CD4-positive, alpha-beta memory T cell (primary cell): Measurements from ENCODE around the gene TRIM61. TPM values are rescaled to one million over a fixed set of nuclear protein-coding genes. Genes with fewer than 3 reads are reported as not detected.
"Not testable (repeated sequence)": the region's sequence is repeated elsewhere in the genome, so short reads cannot be mapped to it uniquely, and the experiment has no call there.

ENCODE experiments used
- CTCF ChIA-PET: fragments of 350-600 bp; sonication (Branson Sonifier 250); formaldehyde crosslinking; loops from one replicate; lab custom pipeline; 2021; ENCODE audit warnings: inconsistent platforms; ENCODE audit not compliant: partially characterized antibody; lab: Charles Lee
- POLR2A ChIA-PET: fragments of 350-600 bp; sonication (Branson Sonifier 250); formaldehyde crosslinking; loops from one replicate; lab custom pipeline; 2021; ENCODE audit not compliant: partially characterized antibody; lab: Charles Lee
- DNase-seq, 5 donors: peaks; one replicate each; pipeline versions ENCODE4 v3.0.0 to v3.0.0-alpha.2; 2020 to 2022; ENCODE audit warnings: mixed read lengths in 1 of 5
- H3K27ac ChIP-seq: one replicate; pipeline ENCODE4 v1.7.0; 2013; ENCODE audit warnings: low read depth, low read length
- H3K27me3 ChIP-seq: 2 replicates; pipeline ENCODE4 v1.7.0; 2013; ENCODE audit warnings: mild to moderate bottlenecking, low read length, moderate library complexity; ENCODE audit not compliant: insufficient read depth
- H3K36me3 ChIP-seq: 2 replicates; pipeline ENCODE4 v1.7.0; 2013; ENCODE audit warnings: mild to moderate bottlenecking, low read length, moderate library complexity; ENCODE audit not compliant: insufficient read depth
- H3K4me1 ChIP-seq: 2 replicates; pipeline ENCODE4 v1.7.0; 2013; ENCODE audit warnings: mild to moderate bottlenecking, low read length, moderate library complexity; ENCODE audit not compliant: insufficient read depth
- H3K4me3 ChIP-seq, 2 donors: one replicate each; pipeline ENCODE4 v1.7.0; 2013; ENCODE audit warnings: low read length in 2 of 2, mild to moderate bottlenecking in 1 of 2
- H3K9me3 ChIP-seq, 2 donors: one replicate each; pipeline ENCODE4 v1.7.0; 2013; ENCODE audit warnings: low read length in 2 of 2, control low read depth in 1 of 2; ENCODE audit not compliant: control insufficient read depth in 1 of 2
- H3K27ac Mint-ChIP-seq, 7 donors: one replicate each; pipeline ENCODE4 v1.8.0; 2020 to 2021; ENCODE audit warnings: mixed read lengths in 7 of 7, mild to moderate bottlenecking in 6 of 7, inconsistent platforms in 3 of 7, moderate library complexity in 3 of 7
- H3K27me3 Mint-ChIP-seq, 2 donors: one replicate each; pipeline ENCODE4 v1.8.0; 2020 to 2021; ENCODE audit warnings: mixed read lengths in 2 of 2
- H3K36me3 Mint-ChIP-seq, 2 donors: one replicate each; pipeline ENCODE4 v1.8.0; 2020 to 2021; ENCODE audit warnings: mixed read lengths in 2 of 2, inconsistent platforms in 1 of 2, mild to moderate bottlenecking in 1 of 2
- H3K4me1 Mint-ChIP-seq, 4 donors: one replicate each; pipeline ENCODE4 v1.8.0; 2020 to 2021; ENCODE audit warnings: mixed read lengths in 4 of 4, mild to moderate bottlenecking in 1 of 4
- H3K4me3 Mint-ChIP-seq, 8 donors: one replicate each; pipeline ENCODE4 v1.8.0; 2020 to 2021; ENCODE audit warnings: mixed read lengths in 8 of 8, mild to moderate bottlenecking in 7 of 8, moderate library complexity in 6 of 8, inconsistent platforms in 3 of 8
- H3K9me3 Mint-ChIP-seq, 8 donors: one replicate each; pipeline ENCODE4 v1.8.0; 2020 to 2021; ENCODE audit warnings: mixed read lengths in 8 of 8, mild to moderate bottlenecking in 5 of 8, inconsistent platforms in 3 of 8, moderate library complexity in 1 of 8
- intact Hi-C: fragments of 100-400 bp; cut with micrococcal nuclease; formaldehyde crosslinking; loops from one replicate; pipeline ENCODE4 v1.15.1; 2023
- polyA plus RNA-seq, 2 donors: library from polyadenylated mRNA; unstranded; fragments of 300-500 nt; fragmentation: Illumina TruSeq; gene quantifications; one replicate each; pipeline ENCODE4 v1.2.3, GENCODE V29; 2021
- total RNA-seq, 2 experiments: library from RNA; stranded (reverse); gene quantifications; one replicate each; pipeline ENCODE4 v1.2.3, GENCODE V29; 2021

The TRIM61 gene
- total and polyA plus RNA-seq, 4 experiments from 2014 or later: 1.1 to 1.4 (median 1.4) TPM; not detected in 1

DNA sequence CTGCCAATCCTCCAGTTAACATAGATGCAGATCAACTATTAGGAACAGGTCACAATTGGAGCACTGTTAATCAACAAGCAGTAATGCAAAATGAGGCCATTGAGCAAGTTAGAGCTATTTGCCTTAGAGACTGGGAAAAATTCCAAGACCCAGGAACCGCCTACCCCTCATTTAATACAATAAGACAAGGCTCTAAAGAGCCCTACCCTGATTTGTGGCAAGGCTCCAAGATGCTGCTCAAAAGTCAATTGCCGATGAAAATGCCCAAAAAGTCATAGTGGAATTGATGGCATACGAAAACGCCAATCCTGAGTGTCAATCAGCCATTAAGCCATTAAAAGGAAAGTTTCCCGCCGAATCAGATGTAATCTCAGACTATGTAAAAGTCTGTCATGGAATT is 20.5 kb upstream of the TRIM61 start:
- Mint-ChIP-seq H3K9me3 (no peaks in the 10 kb centered on the region), H3K27me3 (peaks cover 4 to 17% of the 10 kb centered on the region in 2 donors), H3K27ac (no peak overlapping the region), H3K4me1 (no peaks in the 10 kb centered on the region), H3K36me3 (no peaks in the 10 kb centered on the region), H3K4me3 (no peak overlapping the region)
- Histone ChIP-seq H3K27ac (no peak overlapping the region), H3K4me1 (no peaks in the 10 kb centered on the region), H3K4me3 (no peak overlapping the region), H3K27me3 (no peaks in the 10 kb centered on the region), H3K36me3 (no peaks in the 10 kb centered on the region), H3K9me3 (no peaks in the 10 kb centered on the region)
- ChIA-PET CTCF (no interaction called here), POLR2A (no interaction called here)
- DNase-seq: no peak
- intact Hi-C loops: no loop called here

DNA sequence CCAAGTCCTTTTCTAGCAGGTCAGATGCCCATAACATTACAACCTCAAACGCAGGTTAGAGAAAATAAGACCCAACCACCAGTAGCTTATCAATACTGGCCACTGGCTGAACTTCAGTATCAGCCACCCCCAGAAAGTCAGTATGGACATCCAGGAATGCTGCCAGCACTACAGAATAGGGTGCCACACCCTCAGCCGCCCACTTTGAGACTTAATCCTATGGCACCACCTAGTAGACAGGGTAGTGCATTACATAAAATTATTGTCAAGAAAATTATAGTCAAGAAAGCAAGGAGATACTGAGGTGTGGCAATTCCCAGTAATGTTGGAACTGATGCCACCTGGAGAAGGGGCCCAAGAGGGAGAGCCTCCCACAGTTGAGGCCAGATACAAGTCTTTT is 19.9 kb upstream of the TRIM61 start:
- Mint-ChIP-seq H3K4me3 (no peak overlapping the region), H3K27me3 (peaks cover 4 to 17% of the 10 kb centered on the region in 2 donors), H3K4me1 (no peaks in the 10 kb centered on the region), H3K27ac (no peak overlapping the region), H3K36me3 (no peaks in the 10 kb centered on the region), H3K9me3 (no peaks in the 10 kb centered on the region)
- intact Hi-C loops: no loop called here
- Histone ChIP-seq H3K4me3 (no peak overlapping the region), H3K27me3 (no peaks in the 10 kb centered on the region), H3K27ac (no peak overlapping the region), H3K36me3 (no peaks in the 10 kb centered on the region), H3K4me1 (no peaks in the 10 kb centered on the region), H3K9me3 (no peaks in the 10 kb centered on the region)
- DNase-seq: no peak
- POLR2A ChIA-PET: no interaction called here
- CTCF ChIA-PET: no interaction called here

DNA sequence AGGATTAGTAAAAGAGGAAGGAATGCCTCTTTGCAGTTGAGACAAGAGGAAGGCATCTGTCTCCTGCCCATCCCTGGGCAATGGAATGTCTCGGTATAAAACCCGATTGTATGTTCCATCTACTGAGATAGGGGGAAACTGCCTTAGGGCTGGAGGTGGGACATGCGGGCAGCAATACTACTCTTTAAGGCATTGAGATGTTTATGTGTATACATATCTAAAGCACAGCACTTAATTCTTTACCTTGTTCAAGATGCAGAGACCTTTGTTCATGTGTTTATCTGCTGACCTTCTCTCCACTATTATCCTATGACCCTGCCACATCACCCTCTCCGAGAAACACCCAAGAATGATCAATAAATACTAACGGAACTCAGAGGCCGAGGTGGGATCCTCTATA is 18.7 kb upstream of the TRIM61 start:
- H3K27me3 ChIP-seq, DNase-seq, H3K27ac Mint-ChIP-seq, H3K4me1 ChIP-seq, CTCF ChIA-PET, H3K36me3 ChIP-seq, H3K4me3 ChIP-seq, H3K27ac ChIP-seq, H3K36me3 Mint-ChIP-seq, H3K4me1 Mint-ChIP-seq, H3K9me3 ChIP-seq, intact Hi-C loops, POLR2A ChIA-PET, H3K4me3 Mint-ChIP-seq, H3K9me3 Mint-ChIP-seq: not testable (repeated sequence)
- H3K27me3 Mint-ChIP-seq: peaks cover 4 to 17% of the 10 kb centered on the region in 2 donors

DNA sequence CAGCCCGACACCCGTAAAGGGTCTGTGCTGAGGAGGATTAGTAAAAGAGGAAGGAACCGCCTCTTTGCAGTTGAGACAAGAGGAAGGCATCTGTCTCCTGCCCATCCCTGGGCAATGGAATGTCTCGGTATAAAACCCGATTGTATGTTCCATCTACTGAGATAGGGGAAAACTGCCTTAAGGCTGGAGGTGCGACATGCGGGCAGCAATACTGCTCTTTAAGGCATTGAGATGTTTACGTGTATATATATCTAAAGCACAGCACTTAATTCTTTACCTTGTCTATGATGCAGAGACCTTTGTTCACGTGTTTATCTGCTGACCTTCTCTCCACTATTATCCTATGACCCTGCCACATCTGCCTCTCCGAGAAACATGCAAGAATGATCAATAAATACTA is 13.3 kb upstream of the TRIM61 start:
- H3K27me3 Mint-ChIP-seq, H3K36me3 Mint-ChIP-seq, intact Hi-C loops, H3K9me3 Mint-ChIP-seq, CTCF ChIA-PET, H3K4me3 Mint-ChIP-seq, H3K4me1 Mint-ChIP-seq, H3K36me3 ChIP-seq, H3K27me3 ChIP-seq, POLR2A ChIA-PET, DNase-seq, H3K27ac Mint-ChIP-seq, H3K27ac ChIP-seq, H3K4me1 ChIP-seq, H3K9me3 ChIP-seq, H3K4me3 ChIP-seq: not testable (repeated sequence)

DNA sequence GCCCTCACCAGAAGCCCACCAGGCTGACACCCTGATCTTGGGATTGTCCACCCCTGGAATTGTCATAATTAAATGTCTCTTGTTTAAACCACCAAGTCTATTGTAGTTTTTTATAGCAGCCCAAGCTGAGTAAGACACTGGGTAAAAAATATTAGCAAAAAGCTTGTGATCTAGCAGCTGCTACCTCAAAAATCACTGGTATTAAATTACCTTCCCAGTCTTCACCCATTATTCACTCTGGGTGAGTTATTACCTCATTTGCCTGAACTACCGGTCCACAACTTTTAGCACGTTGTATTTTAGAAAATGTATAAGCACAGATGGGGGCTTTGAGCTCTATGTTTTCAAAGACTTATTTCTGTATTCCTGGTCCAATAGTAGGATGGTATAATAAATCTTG is 12.0 kb upstream of the TRIM61 start:
- CTCF ChIA-PET: no interaction called here
- peaks cover 2 to 8% of the 10 kb centered on the region in 2 donors for H3K27me3 Mint-ChIP-seq

DNA sequence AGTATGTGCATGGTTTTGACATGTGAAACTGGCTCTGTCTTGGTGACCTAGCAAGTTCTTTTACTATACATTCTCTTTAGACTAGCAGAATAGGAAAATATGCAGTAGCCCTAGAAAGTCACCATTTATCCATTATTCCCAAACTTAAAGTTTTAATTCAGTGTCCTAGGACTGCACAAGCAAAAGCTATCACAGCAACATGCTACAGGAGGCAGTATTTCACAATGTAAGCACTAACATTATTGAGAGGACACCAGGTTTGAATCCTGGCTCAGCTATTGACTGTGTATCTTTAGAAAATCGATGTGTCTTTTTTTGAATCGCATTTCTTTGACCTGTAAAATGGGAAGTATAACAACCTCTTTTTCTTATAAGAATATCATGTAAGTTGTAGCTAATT is 5.5 kb downstream of the TRIM61 start:
- H3K4me3 Mint-ChIP-seq, H3K27me3 Mint-ChIP-seq, H3K9me3 Mint-ChIP-seq, H3K4me3 ChIP-seq, H3K36me3 ChIP-seq, H3K4me1 ChIP-seq, H3K27ac ChIP-seq, H3K4me1 Mint-ChIP-seq, DNase-seq, H3K36me3 Mint-ChIP-seq, H3K9me3 ChIP-seq, POLR2A ChIA-PET, CTCF ChIA-PET, intact Hi-C loops, H3K27me3 ChIP-seq: not testable (repeated sequence)
- H3K27ac Mint-ChIP-seq: peak overlapping the region in 1 of 7 donors; percentile 15

More for the DNA sequence above, 12.0 kb upstream of the TRIM61 start:
- H3K4me1 ChIP-seq: no peaks in the 10 kb centered on the region
- H3K27ac Mint-ChIP-seq: no peak overlapping the region
- no peaks in the 10 kb centered on the region for H3K27me3 ChIP-seq
- DNase-seq: no peak
- H3K36me3 ChIP-seq: no peaks in the 10 kb centered on the region
- no peaks in the 10 kb centered on the region for H3K4me1 Mint-ChIP-seq
- no peaks in the 10 kb centered on the region for H3K9me3 ChIP-seq
- intact Hi-C loops: no loop called here
- H3K4me3 ChIP-seq: no peak overlapping the region
- H3K4me3 Mint-ChIP-seq: no peak overlapping the region
- H3K36me3 Mint-ChIP-seq: no peaks in the 10 kb centered on the region
- POLR2A ChIA-PET: no interaction called here
- no peak overlapping the region for H3K27ac ChIP-seq
- peaks cover 0 to 4% (median 0%) of the 10 kb centered on the region in 8 donors for H3K9me3 Mint-ChIP-seq

DNA sequence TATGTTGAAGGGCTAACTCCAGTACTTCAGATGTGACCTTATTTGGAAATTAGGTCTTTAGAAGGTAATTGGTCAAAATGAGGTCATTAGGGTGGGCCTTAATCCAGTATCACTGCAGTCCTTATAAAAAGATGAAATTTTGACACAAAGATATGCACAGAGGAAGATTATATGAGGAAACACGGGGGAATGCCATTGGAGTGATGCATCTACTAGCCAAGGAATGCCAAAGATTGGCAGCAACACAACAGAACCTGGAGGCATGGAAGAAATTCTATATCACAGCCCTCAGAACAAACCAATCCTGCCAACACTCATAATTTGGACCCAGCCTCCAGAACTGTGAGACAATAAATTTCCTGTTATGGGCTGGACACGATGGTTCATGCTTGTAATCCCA is 17.6 kb downstream of the TRIM61 start:
- no peak for DNase-seq
- Histone ChIP-seq H3K4me1 (peaks cover 11% of the 10 kb centered on the region), H3K27ac (no peak overlapping the region), H3K4me3 (no peak overlapping the region), H3K27me3 (no peaks in the 10 kb centered on the region), H3K9me3 (no peaks in the 10 kb centered on the region), H3K36me3 (no peaks in the 10 kb centered on the region)
- no peak overlapping the region for H3K4me3 Mint-ChIP-seq
- ChIA-PET CTCF (no interaction called here), POLR2A (no interaction called here)
- H3K27ac Mint-ChIP-seq: no peak overlapping the region
- peaks cover 0 to 3% of the 10 kb centered on the region in 2 donors for H3K27me3 Mint-ChIP-seq
- H3K4me1 Mint-ChIP-seq: peaks cover 5 to 25% (median 15%) of the 10 kb centered on the region in 4 donors
- peaks cover 3 to 8% of the 10 kb centered on the region in 2 donors for H3K36me3 Mint-ChIP-seq
- intact Hi-C loops: loop anchor here (5.0 to 10.0 kb wide), 3 partner anchors 367 to 1795 kb away; partner anchors contain the start of genes MSMO1 and NAF1
- peaks cover 2 to 23% (median 8%) of the 10 kb centered on the region in 8 donors for H3K9me3 Mint-ChIP-seq

DNA sequence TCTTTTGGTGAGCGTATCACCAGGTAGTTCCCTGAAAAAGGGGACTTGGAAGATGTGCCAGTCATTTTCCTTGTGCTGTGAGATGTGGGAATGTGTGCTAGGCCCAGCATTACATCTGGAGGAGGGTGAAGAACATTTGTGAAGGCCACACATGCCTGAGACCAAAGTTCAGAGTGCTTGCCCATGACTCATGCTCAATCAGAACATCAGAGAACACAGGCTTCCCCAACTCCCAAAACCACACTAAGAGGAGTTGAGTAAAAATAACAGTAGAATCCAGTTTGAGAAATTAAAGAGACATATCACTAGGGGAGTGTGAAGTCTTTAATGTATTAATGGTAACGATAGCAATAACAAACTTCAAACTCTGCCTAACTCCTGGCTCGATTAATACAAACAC is 18.0 kb downstream of the TRIM61 start:
- H3K4me1 ChIP-seq: peaks cover 11% of the 10 kb centered on the region
- DNase-seq, CTCF ChIA-PET, H3K4me3 Mint-ChIP-seq, H3K4me3 ChIP-seq, H3K36me3 Mint-ChIP-seq, H3K27ac Mint-ChIP-seq, H3K36me3 ChIP-seq, POLR2A ChIA-PET, H3K27me3 ChIP-seq, H3K27ac ChIP-seq, H3K27me3 Mint-ChIP-seq, H3K9me3 ChIP-seq: not testable (repeated sequence)
- peaks cover 5 to 25% (median 15%) of the 10 kb centered on the region in 4 donors for H3K4me1 Mint-ChIP-seq
- intact Hi-C loops: loop anchor here (5.0 to 10.0 kb wide), 3 partner anchors 368 to 1795 kb away; partner anchors contain the start of genes MSMO1 and NAF1
- H3K9me3 Mint-ChIP-seq: peaks cover 2 to 23% (median 8%) of the 10 kb centered on the region in 8 donors
